Gastroesophageal sphincter (tissue), 3 donors: ENCODE measurements around the gene NKAIN2.

ENCODE experiments used
- CTCF ChIP-seq, 4 experiments: fragments of 200-600 bp in 2 of 4; fragments of 450-650 bp in 2 of 4; sonication (generic) in 1 of 4; IDR thresholded peaks; one replicate each; pipeline ENCODE4 v1.5.1; 2017 to 2019; ENCODE audit warnings: antibody characterized with exemption in 4 of 4, mild to moderate bottlenecking in 2 of 4, moderate library complexity in 2 of 4
- EP300 ChIP-seq: sonication (generic); formaldehyde crosslinking; IDR thresholded peaks from one replicate; pipeline ENCODE4 v1.6.1; 2017; ENCODE audit warnings: antibody characterized with exemption, mild to moderate bottlenecking
- POLR2A ChIP-seq, 2 donors: fragments of 450-650 bp; IDR thresholded peaks; one replicate each; pipeline ENCODE4 v1.6.1; 2017; ENCODE audit warnings: antibody characterized with exemption in 2 of 2, mild to moderate bottlenecking in 2 of 2, moderate library complexity in 1 of 2
- POLR2AphosphoS5 ChIP-seq: sonication (generic); formaldehyde crosslinking; IDR thresholded peaks from one replicate; pipeline ENCODE4 v1.6.1; 2017; ENCODE audit warnings: antibody characterized with exemption

- TF ChIP-seq CTCF (IDR thresholded peaks at IDR 0.05) (no peak), POLR2A (IDR thresholded peaks at IDR 0.05) (no peak), POLR2AphosphoS5 (no peak), EP300 (no peak)
Observed at GRCh38 chr6:124800222-124800621, 996.6 kb downstream of the NKAIN2 start.
